SK-N-SH (cell line): ENCODE results near the gene PDE4B. TPM values are rescaled to one million over a fixed set of nuclear protein-coding genes. Genes with fewer than 3 reads are reported as not detected.

Experiments
- CTCF ChIA-PET: fragments of 300-600, 350-600 bp; formaldehyde crosslinking; extraction: SDS; loops from one replicate; lab custom pipeline; 2021; lab: Yijun Ruan, JAX
- POLR2A ChIA-PET: fragments of 350-600 bp; sonication (Branson Sonifier 250); formaldehyde crosslinking; extraction: SDS; loops from one replicate; lab custom pipeline; 2020; ENCODE audit warnings: antibody characterized with exemption, inconsistent platforms; lab: Yijun Ruan, JAX
- DNase-seq: peaks from one replicate; pipeline ENCODE4 v3.0.0; 2012
- H2AFZ ChIP-seq: fragments of 200-600 bp; sonication (generic); 2 replicates; pipeline ENCODE4 v1.8.1; 2016; ENCODE audit warnings: antibody characterized with exemption, mild to moderate bottlenecking, low read depth
- H3F3A ChIP-seq: fragments of 200-600 bp; sonication (generic); replicated peaks from 2 replicates; pipeline ENCODE3; 2016; ENCODE audit warnings: antibody characterized with exemption, mild to moderate bottlenecking; ENCODE audit not compliant: insufficient read depth
- H3K27ac ChIP-seq, 2 experiments: fragments of 200-500 bp in 1 of 2; fragments of 200-600 bp in 1 of 2; sonication (Bioruptor generic) in 1 of 2; sonication (generic), shearing (Covaris generic) in 1 of 2; 2 replicates each; pipeline versions ENCODE4 v1.5.1 to v1.6.1; 2014 to 2016; ENCODE audit warnings: low read depth in 2 of 2, inconsistent platforms in 1 of 2, low read length in 1 of 2, mild to moderate bottlenecking in 1 of 2, mixed read lengths in 1 of 2
- H3K27me3 ChIP-seq: fragments of 200-600 bp; sonication (generic), shearing (Covaris generic); 2 replicates; pipeline ENCODE4 v1.6.1; 2016; ENCODE audit warnings: mixed run types; ENCODE audit not compliant: insufficient read depth
- H3K36me3 ChIP-seq, 2 experiments: fragments of 200-500 bp in 1 of 2; fragments of 200-600 bp in 1 of 2; sonication (Bioruptor generic) in 1 of 2; sonication (generic) in 1 of 2; replicated peaks in 1 of 2; 2 replicates each; pipeline versions ENCODE3 to v1.5.1; 2014 to 2016; ENCODE audit warnings: low read length in 1 of 2, mild to moderate bottlenecking in 1 of 2; ENCODE audit not compliant: insufficient read depth in 2 of 2, control insufficient read depth in 1 of 2
- H3K4me1 ChIP-seq, 2 experiments: fragments of 200-500 bp in 1 of 2; fragments of 200-600 bp in 1 of 2; sonication (Bioruptor generic) in 1 of 2; sonication (generic), shearing (Covaris generic) in 1 of 2; 2 replicates each; pipeline versions ENCODE4 v1.5.1 to v1.6.1; 2014 to 2016; ENCODE audit warnings: low read depth in 1 of 2, low read length in 1 of 2, mixed run types in 1 of 2; ENCODE audit not compliant: insufficient read depth in 2 of 2, control insufficient read depth in 1 of 2
- H3K4me2 ChIP-seq: fragments of 200-600 bp; sonication (generic), shearing (Covaris generic); 2 replicates; pipeline ENCODE4 v1.6.1; 2017; ENCODE audit warnings: mixed run types
- H3K4me3 ChIP-seq, 2 experiments: fragments of 200-500 bp in 1 of 2; fragments of 200-600 bp in 1 of 2; sonication (Bioruptor generic) in 1 of 2; sonication (generic), shearing (Covaris generic) in 1 of 2; 2 replicates each; pipeline versions ENCODE4 v1.5.1 to v1.8.1; 2014 to 2016; ENCODE audit warnings: low read depth in 2 of 2, inconsistent platforms in 1 of 2, low read length in 1 of 2, mild to moderate bottlenecking in 1 of 2, mixed read lengths in 1 of 2, moderate library complexity in 1 of 2
- H3K79me2 ChIP-seq: fragments of 200-600 bp; sonication (generic); 2 replicates; pipeline ENCODE4 v1.8.1; 2017; ENCODE audit warnings: mild to moderate bottlenecking; ENCODE audit not compliant: insufficient read depth
- H3K9ac ChIP-seq: fragments of 200-600 bp; sonication (generic); 2 replicates; pipeline ENCODE4 v1.6.1; 2017; ENCODE audit warnings: mixed run types
- H3K9me2 ChIP-seq: fragments of 200-600 bp; sonication (generic); 2 replicates; pipeline ENCODE4 v1.6.1; 2017; ENCODE audit warnings: mixed run types
- H3K9me3 ChIP-seq: fragments of 200-600 bp; sonication (generic); 2 replicates; pipeline ENCODE4 v1.6.1; 2017; ENCODE audit warnings: mixed run types, mild to moderate bottlenecking, moderate library complexity
- H4K20me1 ChIP-seq: fragments of 200-600 bp; sonication (generic); 2 replicates; pipeline ENCODE4 v1.6.1; 2017; ENCODE audit warnings: mild to moderate bottlenecking, mixed run types; ENCODE audit not compliant: insufficient read depth
- CTCF ChIP-seq: fragments of 200-600 bp; sonication (generic); IDR thresholded peaks from 2 replicates; pipeline ENCODE4 v1.6.1; 2017; ENCODE audit warnings: antibody characterized with exemption, mild to moderate bottlenecking, moderate library complexity
- ELF1 ChIP-seq: IDR thresholded peaks from 2 replicates; pipeline ENCODE4 v1.4.0; 2012
- EZH2phosphoT487 ChIP-seq: fragments of 200-600 bp; sonication (generic); IDR thresholded peaks from 2 replicates; pipeline ENCODE4 v1.6.1; 2017; ENCODE audit warnings: low read depth, mixed run types, mild to moderate bottlenecking, antibody characterized with exemption, moderate library complexity, borderline replicate concordance
- FOSL2 ChIP-seq: IDR thresholded peaks from 2 replicates; pipeline ENCODE4 v1.4.0; 2012; ENCODE audit warnings: low read depth, mild to moderate bottlenecking, moderate library complexity, borderline replicate concordance
- IRF3 ChIP-seq: fragments of 150-350 bp; IDR thresholded peaks from 2 replicates; pipeline ENCODE4 v1.6.1; 2016; ENCODE audit warnings: mild to moderate bottlenecking, low read depth, low read length
- JUND ChIP-seq: IDR thresholded peaks from 2 replicates; pipeline ENCODE4 v1.4.0; 2012
- MEF2A ChIP-seq: IDR thresholded peaks from 2 replicates; pipeline ENCODE4 v1.4.0; 2012; ENCODE audit warnings: low read depth, borderline replicate concordance
- MXI1 ChIP-seq: IDR thresholded peaks from 2 replicates; pipeline ENCODE4 v1.6.1; 2012; ENCODE audit warnings: mild to moderate bottlenecking, low read depth, low read length, improper control_type of control experiment
- NFIC ChIP-seq: IDR thresholded peaks from 2 replicates; pipeline ENCODE4 v1.4.0; 2012; ENCODE audit warnings: borderline replicate concordance
- NRF1 ChIP-seq: IDR thresholded peaks from 2 replicates; pipeline ENCODE4 v1.6.1; 2012; ENCODE audit warnings: low read depth, mild to moderate bottlenecking, low read length
- REST ChIP-seq: IDR thresholded peaks from 2 replicates; pipeline ENCODE4 v1.6.1; 2012; ENCODE audit warnings: mild to moderate bottlenecking, low read depth, low read length, moderate library complexity
- RXRA ChIP-seq: IDR thresholded peaks from 2 replicates; pipeline ENCODE4 v1.4.0; 2012; ENCODE audit warnings: low read depth, mild to moderate bottlenecking, borderline replicate concordance
- SMC3 ChIP-seq: IDR thresholded peaks from 2 replicates; pipeline ENCODE4 v1.6.1; 2012; ENCODE audit warnings: low read depth, low read length, improper control_type of control experiment
- TAF1 ChIP-seq: IDR thresholded peaks from 2 replicates; pipeline ENCODE4 v1.6.1; 2012; ENCODE audit warnings: low read depth, mild to moderate bottlenecking, low read length, moderate library complexity, borderline replicate concordance
- TCF12 ChIP-seq: IDR thresholded peaks from 2 replicates; pipeline ENCODE4 v1.4.0; 2012
- USF2 ChIP-seq: fragments of 150-350 bp; IDR thresholded peaks from 2 replicates; pipeline ENCODE4 v1.6.1; 2017; ENCODE audit warnings: antibody characterized with exemption, low read length, low read depth, borderline replicate concordance
- YY1 ChIP-seq: IDR thresholded peaks from 2 replicates; pipeline ENCODE4 v1.4.0; 2012; ENCODE audit warnings: low read depth, mild to moderate bottlenecking
- WGBS: methylation state at CpG from one replicate; pipeline ENCODE4 v1.1.6; 2017; ENCODE audit warnings: low lambda C conversion rate; 5-methylcytosine and 5-hydroxymethylcytosine counted together
- polyA plus RNA-seq, 3 experiments: library from polyadenylated mRNA; depleted of rRNA; stranded (reverse); fragments of >200 nt; gene quantifications; 2 replicates each; pipeline ENCODE4 v1.2.3, GENCODE V29; 2012

The PDE4B gene
- polyA plus RNA-seq, 1 of the 3 experiments (the other 2 are of a cell fraction): 1.9 TPM

- Histone ChIP-seq H3K27me3 (no peaks in the 10 kb centered on the region), H3K27ac (no peak overlapping the region), H3K9ac (no peak overlapping the region), H3F3A (no peaks in the 10 kb centered on the region), H3K36me3 (no peaks in the 10 kb centered on the region), H3K4me2 (no peak overlapping the region), H3K4me3 (no peak overlapping the region), H3K4me1 (peaks cover 0 to 3% of the 10 kb centered on the region in 2 experiments; a peak in 1 of 4 replicates), H3K9me2 (no peaks in the 10 kb centered on the region), H2AFZ (no peak overlapping the region), H3K79me2 (no peaks in the 10 kb centered on the region), H4K20me1 (no peaks in the 10 kb centered on the region), H3K9me3 (peaks cover 13% of the 10 kb centered on the region; the same call in 1 of the 2 replicates)
- POLR2A ChIA-PET: no interaction called here
- CTCF ChIA-PET: interaction anchor here (1.5 kb wide), 1 partner anchor 117 kb away, joined by 3 read pairs; no protein-coding TSS in a partner anchor
- DNase-seq: no peak
- WGBS: 14% methylated on average over 1 of the region's 1 CpG
- TF ChIP-seq MXI1: no peak
- no peak for TF ChIP-seq JUND
- no peak for TF ChIP-seq MEF2A
- no peak for TF ChIP-seq CTCF
- TF ChIP-seq NRF1: no peak
- no peak for TF ChIP-seq RXRA
- no peak for TF ChIP-seq IRF3
Observed at GRCh38 chr1:66386712-66387111, 594.0 kb downstream of the PDE4B start.

- H3K79me2 ChIP-seq: no peaks in the 10 kb centered on the region
- H3K9me2 ChIP-seq: no peaks in the 10 kb centered on the region
- no peak overlapping the region for H3K27ac ChIP-seq
- H4K20me1 ChIP-seq: no peaks in the 10 kb centered on the region
- no peaks in the 10 kb centered on the region for H3F3A ChIP-seq
- no peaks in the 10 kb centered on the region for H3K4me1 ChIP-seq
- ChIA-PET CTCF (no interaction called here), POLR2A (no interaction called here)
- H3K4me2 ChIP-seq: no peak overlapping the region
- 61% methylated on average over 2 of the region's 2 CpGs for WGBS
- no peak overlapping the region for H3K4me3 ChIP-seq
- DNase-seq: no peak
- H3K9ac ChIP-seq: no peak overlapping the region
- H2AFZ ChIP-seq: no peak overlapping the region
- H3K9me3 ChIP-seq: peaks cover 13% of the 10 kb centered on the region; the same call in 1 of the 2 replicates
- H3K27me3 ChIP-seq: no peaks in the 10 kb centered on the region
- H3K36me3 ChIP-seq: no peaks in the 10 kb centered on the region
- TF ChIP-seq REST: no peak
- TF ChIP-seq JUND: no peak
- TF ChIP-seq ELF1: no peak
- no peak for TF ChIP-seq YY1
- no peak for TF ChIP-seq NRF1
- TF ChIP-seq USF2: no peak
- no peak for TF ChIP-seq CTCF
- TF ChIP-seq FOSL2: no peak
- no peak for TF ChIP-seq SMC3
- no peak for TF ChIP-seq NFIC
- no peak for TF ChIP-seq TCF12
- no peak for TF ChIP-seq TAF1
- no peak for TF ChIP-seq MXI1
- no peak for TF ChIP-seq EZH2phosphoT487
- TF ChIP-seq MEF2A: no peak
Observed at GRCh38 chr1:66388913-66389312, 596.2 kb downstream of the PDE4B start.
